Parathyroid adenoma (tissue), 2 donors: Measurements from ENCODE around the gene GRK1.

Source experiments
- H2AFZ ChIP-seq: fragments of 300-600 bp; sonication (generic); one replicate; pipeline ENCODE4 v1.7.0; 2017; ENCODE audit warnings: antibody characterized with exemption, mild to moderate bottlenecking
- H3K27ac ChIP-seq: fragments of 300-600 bp; sonication (generic); one replicate; pipeline ENCODE4 v1.7.0; 2017
- H3K27me3 ChIP-seq: fragments of 300-600 bp; sonication (generic); one replicate; pipeline ENCODE4 v1.7.0; 2017; ENCODE audit warnings: low read length; ENCODE audit not compliant: control insufficient read depth, insufficient read depth
- H3K36me3 ChIP-seq: fragments of 300-600 bp; sonication (generic); one replicate; pipeline ENCODE4 v1.7.0; 2017; ENCODE audit warnings: low read length; ENCODE audit not compliant: control insufficient read depth, insufficient read depth
- H3K4me1 ChIP-seq: fragments of 300-600 bp; sonication (generic); one replicate; pipeline ENCODE4 v1.7.0; 2017; ENCODE audit warnings: control low read depth
- H3K4me2 ChIP-seq: fragments of 300-600 bp; sonication (generic); one replicate; pipeline ENCODE4 v1.7.0; 2017; ENCODE audit warnings: low read length
- H3K4me3 ChIP-seq: fragments of 300-600 bp; sonication (generic); one replicate; pipeline ENCODE4 v1.7.0; 2017; ENCODE audit warnings: low read depth, low read length
- H3K79me2 ChIP-seq: fragments of 300-600 bp; sonication (generic); one replicate; pipeline ENCODE4 v1.7.0; 2017; ENCODE audit warnings: control low read depth
- H3K9ac ChIP-seq: fragments of 300-600 bp; sonication (generic); one replicate; pipeline ENCODE4 v1.7.0; 2017; ENCODE audit warnings: mild to moderate bottlenecking
- H3K9me3 ChIP-seq: fragments of 300-600 bp; sonication (generic); one replicate; pipeline ENCODE4 v1.7.0; 2017; ENCODE audit warnings: low read length; ENCODE audit not compliant: control insufficient read depth
- TF ChIP-seq, protein P1 (sequence below): fragments of 300-600 bp; sonication (generic); IDR thresholded peaks from one replicate; pipeline ENCODE4 v1.7.0; 2017; ENCODE audit warnings: antibody characterized with exemption, mild to moderate bottlenecking
- donor health status: primary hyperparathyroidism.

Gene GRK1

GRCh38 chr13:113629866-113630265, 37.2 kb upstream of the GRK1 start:
- no peaks in the 10 kb centered on the region for H3K79me2 ChIP-seq
- no peaks in the 10 kb centered on the region for H3K27me3 ChIP-seq
- no peaks in the 10 kb centered on the region for H3K9me3 ChIP-seq
- TF ChIP-seq, protein P1, sequence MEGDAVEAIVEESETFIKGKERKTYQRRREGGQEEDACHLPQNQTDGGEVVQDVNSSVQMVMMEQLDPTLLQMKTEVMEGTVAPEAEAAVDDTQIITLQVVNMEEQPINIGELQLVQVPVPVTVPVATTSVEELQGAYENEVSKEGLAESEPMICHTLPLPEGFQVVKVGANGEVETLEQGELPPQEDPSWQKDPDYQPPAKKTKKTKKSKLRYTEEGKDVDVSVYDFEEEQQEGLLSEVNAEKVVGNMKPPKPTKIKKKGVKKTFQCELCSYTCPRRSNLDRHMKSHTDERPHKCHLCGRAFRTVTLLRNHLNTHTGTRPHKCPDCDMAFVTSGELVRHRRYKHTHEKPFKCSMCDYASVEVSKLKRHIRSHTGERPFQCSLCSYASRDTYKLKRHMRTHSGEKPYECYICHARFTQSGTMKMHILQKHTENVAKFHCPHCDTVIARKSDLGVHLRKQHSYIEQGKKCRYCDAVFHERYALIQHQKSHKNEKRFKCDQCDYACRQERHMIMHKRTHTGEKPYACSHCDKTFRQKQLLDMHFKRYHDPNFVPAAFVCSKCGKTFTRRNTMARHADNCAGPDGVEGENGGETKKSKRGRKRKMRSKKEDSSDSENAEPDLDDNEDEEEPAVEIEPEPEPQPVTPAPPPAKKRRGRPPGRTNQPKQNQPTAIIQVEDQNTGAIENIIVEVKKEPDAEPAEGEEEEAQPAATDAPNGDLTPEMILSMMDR, result no peak
- no peak overlapping the region for H2AFZ ChIP-seq
- H3K4me3 ChIP-seq, result no peak overlapping the region
- H3K27ac ChIP-seq, result no peak overlapping the region
- H3K4me1 ChIP-seq, result no peaks in the 10 kb centered on the region
- H3K4me2 ChIP-seq, result no peak overlapping the region
- no peak overlapping the region for H3K9ac ChIP-seq
- no peaks in the 10 kb centered on the region for H3K36me3 ChIP-seq

- Histone ChIP-seq H3K4me3 (no peak overlapping the region), H3K9me3 (no peaks in the 10 kb centered on the region), H3K4me2 (no peak overlapping the region), H3K9ac (no peak overlapping the region), H3K79me2 (no peaks in the 10 kb centered on the region), H3K27ac (no peak overlapping the region), H2AFZ (no peak overlapping the region), H3K4me1 (no peaks in the 10 kb centered on the region), H3K36me3 (no peaks in the 10 kb centered on the region), H3K27me3 (no peaks in the 10 kb centered on the region)
- TF ChIP-seq, protein P1, result no peak
Measured at GRCh38 chr13:113630296-113630695, 36.7 kb upstream of the GRK1 start.

DNA sequence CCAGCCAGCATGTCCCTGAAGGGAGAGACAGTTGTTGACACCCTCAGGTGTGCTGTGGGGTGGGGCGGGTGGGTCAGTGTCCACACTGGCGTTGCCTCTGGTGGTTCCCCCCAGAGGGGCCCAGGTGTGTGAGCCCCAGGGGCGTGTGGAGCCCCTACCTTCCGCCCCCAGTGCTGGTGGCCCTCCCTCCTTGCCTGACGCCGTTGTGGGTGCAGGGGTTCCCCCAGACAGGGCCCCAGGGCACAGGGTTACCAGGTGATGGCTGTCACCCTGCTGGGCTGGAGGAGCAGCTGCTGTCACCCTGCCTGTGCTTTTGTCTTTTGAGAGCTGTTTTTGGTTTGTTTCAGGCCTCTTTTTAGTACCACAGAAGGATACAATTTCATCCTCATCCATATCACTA, 36.2 kb upstream of the GRK1 start:
- TF ChIP-seq, protein P1, result no peak
- H3K36me3 ChIP-seq, result no peaks in the 10 kb centered on the region

GRCh38 chr13:113631341-113632095, 35.5 kb upstream of the GRK1 start:
- Histone ChIP-seq H3K27ac (no peak overlapping the region), H3K27me3 (no peaks in the 10 kb centered on the region), H3K4me3 (no peak overlapping the region), H3K9me3 (no peaks in the 10 kb centered on the region), H3K79me2 (no peaks in the 10 kb centered on the region), H3K4me2 (no peak overlapping the region), H2AFZ (no peak overlapping the region), H3K36me3 (no peaks in the 10 kb centered on the region), H3K4me1 (no peaks in the 10 kb centered on the region), H3K9ac (no peak overlapping the region)
- TF ChIP-seq, protein P1, result no peak

More for the DNA sequence above, 36.2 kb upstream of the GRK1 start:
- Histone ChIP-seq H3K4me1 (no peaks in the 10 kb centered on the region), H3K9ac (no peak overlapping the region), H3K79me2 (no peaks in the 10 kb centered on the region), H3K27ac (no peak overlapping the region), H3K4me3 (no peak overlapping the region), H3K4me2 (no peak overlapping the region), H3K27me3 (no peaks in the 10 kb centered on the region), H2AFZ (no peak overlapping the region), H3K9me3 (no peaks in the 10 kb centered on the region)
